Measurements from ENCODE around the gene HIGD1C.
"Not testable (repeated sequence)": the region's sequence is repeated elsewhere in the genome, so short reads cannot be mapped to it uniquely, and the experiment has no call there.

Gene HIGD1C

DNA sequence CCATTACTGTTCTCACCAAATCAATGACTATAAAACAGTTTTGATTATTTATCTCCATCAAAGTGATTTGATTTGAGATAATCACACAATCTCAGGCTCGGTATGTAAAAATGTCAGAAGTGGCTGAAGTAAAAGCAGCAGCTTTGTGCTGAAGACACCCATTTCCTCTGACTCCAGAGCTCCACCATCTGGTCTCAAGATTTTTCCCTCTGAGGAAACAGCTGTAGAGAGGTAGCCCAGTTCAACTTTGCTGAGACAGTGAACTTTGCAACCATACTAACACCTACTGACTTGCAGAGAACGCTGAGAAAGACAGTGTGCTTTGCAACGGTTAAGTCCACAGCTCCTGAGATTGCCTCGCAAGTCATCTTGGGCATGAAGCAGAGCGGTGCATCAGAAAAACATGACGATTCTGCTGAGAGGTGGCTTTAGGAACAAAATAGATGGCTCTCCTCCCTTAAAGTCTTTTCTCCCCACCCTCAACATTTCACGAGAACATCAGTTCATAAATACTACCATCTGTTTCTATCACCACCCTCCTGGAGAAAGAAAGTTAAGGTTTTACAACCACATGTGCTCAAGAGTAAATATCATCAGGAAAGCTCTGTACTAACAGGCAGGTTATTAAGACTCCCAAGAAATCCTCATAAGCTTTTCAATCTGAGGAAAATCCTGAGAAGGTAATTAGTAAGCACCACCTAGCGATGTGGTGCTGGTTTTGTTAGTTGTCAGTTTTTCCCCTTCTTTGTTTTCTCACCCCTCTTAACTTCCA, 34.8 kb downstream of the HIGD1C start:
- DNase-seq, result peak; percentile 18 to 44

DNA sequence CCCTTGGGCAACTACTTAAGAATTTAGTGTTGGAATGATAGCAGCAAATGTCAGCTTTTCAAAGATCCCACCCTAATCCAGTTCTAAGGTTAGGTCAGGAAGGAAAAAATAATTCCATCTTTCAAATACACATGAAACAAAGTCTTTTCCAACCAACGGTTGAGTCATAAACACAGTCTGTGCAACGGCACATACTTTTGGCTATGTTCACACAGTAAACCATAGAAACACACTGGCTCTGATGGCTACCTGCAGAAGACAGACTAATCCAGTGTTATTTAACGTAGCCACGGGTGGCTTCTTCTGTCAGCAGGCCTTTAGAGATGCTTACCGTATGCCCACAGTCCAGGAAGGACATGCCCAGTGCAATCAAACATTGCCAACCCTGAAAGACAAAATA, 35.7 kb downstream of the HIGD1C start:
- no peak for DNase-seq

- DNase-seq, result no peak
Measured at GRCh38 chr12:50988871-50989270, 36.5 kb downstream of the HIGD1C start.

GRCh38 chr12:50990147-50990727, 37.9 kb downstream of the HIGD1C start:
- no peak for DNase-seq

DNA sequence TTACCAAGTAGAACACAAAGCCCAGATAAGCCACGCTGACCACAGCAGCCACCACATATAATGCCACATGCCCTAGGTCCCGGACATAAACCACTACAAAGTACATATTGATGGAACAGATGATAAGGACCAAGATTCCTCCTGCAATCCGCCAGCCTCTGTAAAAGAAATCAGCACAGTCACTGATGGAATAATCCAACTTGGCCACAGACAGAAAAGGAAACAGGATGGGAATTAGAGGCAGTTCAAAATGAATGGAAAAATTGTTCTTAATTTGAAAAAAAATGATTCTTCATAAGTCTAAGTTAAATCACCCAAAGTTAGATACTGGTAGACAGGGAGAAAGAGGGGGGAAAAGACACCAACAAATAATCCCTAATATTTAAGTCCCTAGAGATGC, 38.4 kb downstream of the HIGD1C start:
- DNase-seq, result no peak

GRCh38 chr12:50991291-50991690, 38.9 kb downstream of the HIGD1C start:
- DNase-seq, result no peak

DNA sequence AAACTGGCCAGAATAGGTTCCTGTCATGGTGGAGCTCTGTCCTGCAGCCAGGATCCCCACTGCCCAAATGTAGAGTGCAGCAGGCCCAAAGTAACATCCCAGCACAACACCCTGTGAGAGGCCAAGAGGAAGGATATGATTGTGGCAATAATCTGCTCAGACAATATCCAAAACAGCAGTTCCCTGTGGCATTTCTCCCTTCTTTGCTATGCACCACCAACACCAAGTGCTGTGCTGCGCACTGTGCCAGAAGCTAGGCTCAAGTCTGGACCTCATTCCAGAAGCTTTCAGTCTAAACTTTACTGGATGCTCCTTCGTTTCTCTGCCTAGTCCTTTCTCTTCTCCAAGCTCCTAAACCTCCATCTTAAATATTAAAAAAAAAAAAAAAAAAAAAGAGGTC, 40.5 kb downstream of the HIGD1C start:
- DNase-seq, result no peak

DNA sequence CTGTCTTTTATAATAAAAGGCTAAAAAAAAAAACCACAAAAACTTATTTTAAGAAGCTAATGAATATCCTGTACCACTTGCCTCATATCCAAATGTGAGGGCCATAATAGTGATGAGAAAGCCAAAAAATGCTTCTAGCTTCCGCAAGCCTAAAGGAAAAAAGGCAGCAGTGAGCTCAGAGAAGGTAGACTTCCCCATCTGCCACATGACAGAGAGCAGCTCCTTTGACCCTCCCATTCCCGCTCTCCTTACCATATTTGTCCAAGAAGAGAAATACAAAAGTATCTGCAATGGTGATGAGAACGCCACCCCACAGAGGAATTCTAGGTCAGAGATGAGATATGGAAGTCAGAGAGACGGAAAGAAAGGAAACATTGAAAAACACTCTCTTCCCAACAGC, 46.7 kb downstream of the HIGD1C start:
- no peak for DNase-seq

- DNase-seq, result no peak
Measured at GRCh38 chr12:51000245-51000644, 47.9 kb downstream of the HIGD1C start.

DNA sequence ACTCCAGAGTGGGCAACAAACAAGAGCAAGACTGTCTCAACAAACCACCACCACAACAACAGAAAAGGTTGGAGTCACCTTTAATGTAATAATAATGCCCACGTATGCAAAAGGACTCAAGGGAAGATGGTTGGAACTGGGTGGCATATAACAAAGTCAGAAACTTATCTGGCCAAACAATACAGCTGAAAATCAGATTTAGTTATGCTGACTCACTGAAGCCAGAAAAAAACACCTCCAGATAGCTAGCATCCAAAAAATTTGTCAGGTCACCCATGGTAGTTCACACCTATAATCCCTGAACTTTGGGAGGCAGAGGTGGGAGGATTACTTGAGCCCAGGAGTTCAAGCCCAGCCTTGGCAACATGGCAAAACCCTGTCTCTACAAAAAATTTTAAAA, 49.5 kb downstream of the HIGD1C start:
- DNase-seq, result no peak

DNA sequence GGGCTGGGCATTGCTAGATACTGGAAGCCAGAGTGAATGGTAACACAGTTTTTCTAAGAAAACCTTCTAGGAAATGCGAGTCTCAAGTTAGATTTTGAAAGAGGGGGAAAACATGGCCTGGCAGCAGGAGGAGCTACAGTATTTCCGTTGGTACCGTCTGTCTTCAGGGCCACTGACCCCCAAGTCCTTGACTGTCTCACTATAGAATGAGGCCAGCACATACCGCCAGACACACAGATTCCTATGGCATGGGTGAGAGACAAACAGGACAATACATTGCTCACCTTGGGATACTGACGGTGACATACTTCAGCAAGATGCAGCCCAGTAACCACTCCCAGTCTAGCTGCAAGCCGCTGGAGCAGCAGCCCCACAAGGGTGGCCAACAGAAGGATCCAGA, 52.2 kb downstream of the HIGD1C start:
- DNase-seq, result no peak

GRCh38 chr12:51005030-51005429, 52.7 kb downstream of the HIGD1C start:
- no peak for DNase-seq

DNA sequence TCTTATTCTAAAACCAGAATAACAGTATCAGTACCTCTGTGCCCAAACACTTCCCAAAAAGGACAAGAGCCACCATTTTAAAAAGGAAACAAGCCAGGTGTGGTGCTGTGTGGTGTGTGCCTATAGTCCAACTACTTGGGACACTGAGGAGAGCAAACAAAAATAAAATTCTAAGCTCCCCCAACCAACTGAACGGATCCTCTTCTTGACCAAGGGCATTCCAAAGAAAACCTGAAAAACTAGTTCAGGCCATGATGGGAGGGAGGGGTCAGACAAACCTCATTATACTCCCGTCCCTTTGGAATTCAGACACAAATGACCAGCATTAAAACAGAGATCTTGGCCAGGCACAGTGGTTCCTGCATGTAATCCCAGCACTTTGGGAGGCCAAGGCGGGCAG, 53.3 kb downstream of the HIGD1C start:
- peak in 1 of 2 experiments; percentile 12 for DNase-seq

DNA sequence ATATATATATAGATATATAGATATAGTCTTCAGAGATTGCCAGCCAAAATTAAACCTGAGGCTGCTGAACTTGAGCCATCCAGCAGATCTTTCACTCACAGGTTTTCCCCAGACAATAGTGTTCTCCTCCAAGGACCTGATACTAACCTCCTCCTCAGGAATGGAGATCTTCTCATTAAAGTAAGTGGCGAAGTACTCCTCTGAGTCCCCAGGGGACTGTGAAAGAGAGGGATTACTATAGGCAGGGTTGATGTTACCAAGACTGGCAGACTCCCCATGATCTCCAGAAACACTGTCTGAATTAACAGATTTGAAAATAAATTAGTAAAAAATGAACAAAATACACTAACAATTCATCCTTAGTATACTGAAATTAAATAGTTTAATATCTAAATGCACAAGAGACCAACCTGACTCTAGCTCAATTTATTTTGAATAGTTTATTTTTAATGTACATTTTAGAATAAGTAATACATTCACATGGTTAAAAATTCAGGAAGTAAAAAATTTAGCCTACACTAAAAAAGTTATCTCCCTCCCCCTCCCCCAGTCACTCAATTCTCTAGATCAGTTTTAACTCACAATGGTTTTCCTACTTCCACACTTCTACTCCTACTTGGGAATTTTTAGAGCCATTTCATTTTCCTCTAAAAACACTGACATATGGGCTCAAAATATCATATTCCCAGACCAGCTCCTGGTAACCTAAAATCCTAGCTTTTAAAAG, 56.1 kb downstream of the HIGD1C start:
- DNase-seq, result no peak

DNA sequence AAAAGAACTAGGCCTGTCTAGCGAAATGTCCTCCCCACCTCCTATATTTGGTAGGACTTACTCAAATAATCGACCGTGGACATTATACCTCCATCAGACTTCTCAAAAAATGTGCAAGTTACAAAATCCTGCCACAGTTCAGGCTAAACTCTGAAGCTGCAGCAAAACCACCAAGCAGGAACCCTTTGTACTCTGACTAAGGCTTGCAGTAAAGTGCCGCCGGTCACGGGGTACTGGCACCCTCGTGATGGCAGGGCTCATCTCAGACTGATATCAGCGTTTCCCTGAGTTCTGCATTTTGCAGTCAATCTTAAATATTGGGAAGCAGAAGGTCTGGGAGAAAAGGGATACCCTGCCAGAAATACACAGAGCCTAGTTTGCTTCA, 56.7 kb downstream of the HIGD1C start:
- DNase-seq, result no peak

- no peak for DNase-seq
Measured at GRCh38 chr12:51011955-51012354, 59.6 kb downstream of the HIGD1C start.

DNA sequence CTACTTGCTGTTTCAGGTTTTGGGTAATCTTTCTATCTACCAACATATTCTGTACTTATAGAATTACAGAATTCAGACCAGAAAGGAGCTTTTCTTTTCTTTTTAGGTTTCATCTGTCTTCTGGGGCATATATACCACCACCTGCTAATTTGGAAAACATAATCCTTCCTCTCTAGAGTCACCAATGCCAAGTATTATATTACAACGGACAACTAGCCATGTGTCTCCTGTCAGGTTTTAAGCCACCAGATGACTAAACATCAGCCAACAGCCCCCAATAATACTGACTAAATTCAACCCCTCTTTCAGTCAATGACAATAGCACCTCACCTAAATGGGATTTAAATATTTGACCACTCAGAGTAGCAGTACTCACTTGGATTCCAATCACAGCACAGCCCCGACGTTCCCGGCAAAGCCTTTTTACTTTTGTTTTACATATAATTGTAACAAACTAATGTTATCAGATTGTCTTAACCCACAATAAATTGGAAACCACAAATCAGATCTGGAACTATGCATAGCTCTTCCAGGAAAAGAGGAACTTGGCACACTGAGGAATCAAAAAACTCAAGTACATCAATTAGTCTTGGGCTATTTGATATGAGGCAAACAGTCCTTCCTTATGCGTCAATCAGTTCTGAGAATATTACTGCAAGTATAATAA, 60.4 kb downstream of the HIGD1C start:
- no peak for DNase-seq

DNA sequence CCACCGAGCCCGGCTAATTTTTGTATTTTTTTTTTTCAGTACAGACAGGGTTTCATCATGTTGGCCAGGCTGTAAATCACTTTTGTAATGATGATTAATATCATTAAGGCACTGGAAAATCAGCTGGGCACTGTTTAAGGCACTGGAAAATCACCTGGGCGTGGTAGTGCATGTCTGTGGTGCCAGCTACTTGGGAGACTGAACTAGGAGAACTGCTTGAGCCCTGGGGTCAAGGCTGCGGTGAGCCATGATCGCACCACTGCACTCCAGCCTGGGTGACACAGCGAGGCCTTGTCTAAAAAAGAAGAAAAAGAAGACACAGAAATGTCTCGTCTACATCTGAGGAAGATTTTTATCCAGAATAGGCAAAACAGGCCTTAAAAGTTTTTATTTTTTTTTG, 61.1 kb downstream of the HIGD1C start:
- DNase-seq, result no peak

- not testable (repeated sequence) for DNase-seq
Measured at GRCh38 chr12:51014467-51014866, 62.1 kb downstream of the HIGD1C start.

GRCh38 chr12:51017452-51017851, 65.1 kb downstream of the HIGD1C start:
- DNase-seq, result no peak

DNA sequence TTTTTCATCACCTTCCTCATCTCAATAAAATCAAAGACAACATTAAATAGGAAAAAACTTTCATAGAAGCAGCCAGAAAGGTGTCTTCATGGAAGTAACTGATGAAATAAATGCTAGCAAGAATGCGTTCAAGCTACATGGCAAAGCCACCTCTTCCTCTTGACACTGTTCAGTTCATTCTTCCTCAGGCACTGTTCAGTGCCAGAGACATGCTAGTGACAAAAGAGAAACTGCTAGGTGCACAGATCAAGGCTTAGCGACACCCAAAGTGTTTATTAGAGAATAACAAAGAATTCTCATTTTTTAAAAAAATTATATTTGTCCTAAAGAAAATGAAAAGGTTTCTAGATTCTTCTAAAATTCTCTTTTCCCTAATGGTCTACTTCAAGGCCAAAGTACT, 66.6 kb downstream of the HIGD1C start:
- DNase-seq, result no peak

DNA sequence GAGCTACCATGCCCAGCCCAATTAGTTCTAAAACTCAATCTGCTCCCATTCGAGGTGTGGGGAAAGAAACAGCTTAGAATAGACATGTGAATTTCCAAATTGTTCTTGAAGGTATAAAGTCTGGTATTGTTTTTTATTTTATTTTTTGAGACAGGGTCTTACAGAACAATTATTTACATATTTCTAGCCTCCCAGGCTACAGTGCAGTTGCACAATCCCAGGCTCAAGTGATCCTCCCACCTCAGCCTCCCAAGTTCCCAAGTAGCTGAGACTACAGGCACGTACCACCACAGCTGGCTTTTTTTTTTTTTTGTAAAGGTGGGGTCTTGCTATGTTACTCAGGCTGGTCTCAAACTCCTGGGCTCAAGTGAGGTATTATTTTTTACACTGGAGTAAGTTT, 67.6 kb downstream of the HIGD1C start:
- DNase-seq, result no peak
